Endothelial cell of umbilical vein (primary cell): ENCODE results near the gene SEC14L1. TPM values are rescaled to one million over a fixed set of nuclear protein-coding genes. Genes with fewer than 3 reads are reported as not detected.

ENCODE experiments used
- BruUV-seq: library from RNA; stranded (reverse); fragments of 400-500 nt; replicated peaks from 2 replicates; lab custom pipeline; 2021; lab: Mats Ljungman, UMichigan
- CTCF ChIA-PET: fragments of 300-600, 350-600 bp; sonication (Branson Sonifier 250); formaldehyde crosslinking; loops from one replicate; lab custom pipeline; 2021; ENCODE audit warnings: antibody characterized with exemption, inconsistent platforms; lab: Charles Lee
- POLR2A ChIA-PET: fragments of 300-600, 350-600 bp; sonication (Branson Sonifier 250); formaldehyde crosslinking; loops from one replicate; lab custom pipeline; 2021; ENCODE audit warnings: antibody characterized with exemption, inconsistent platforms; lab: Charles Lee
- DNase-seq: peaks from one replicate; pipeline ENCODE4 v3.0.0-alpha.2; 2011; ENCODE audit warnings: low read depth, low spot score
- FAIRE-seq: peaks from 2 replicates; lab custom pipeline; 2011; peaks lifted over from hg19 to GRCh38; lab: Jason Lieb, UNC
- H2AFZ ChIP-seq: 2 replicates; pipeline ENCODE4 v1.6.0; 2012; ENCODE audit warnings: low read depth, low read length, control low read depth, inconsistent platforms
- H3K27ac ChIP-seq: 2 replicates; pipeline ENCODE4 v1.5.1; 2011; ENCODE audit warnings: low read depth, mild to moderate bottlenecking, control low read depth, low read length, moderate library complexity; ENCODE audit not compliant: insufficient read depth
- H3K27me3 ChIP-seq, 2 experiments: 2 replicates each; pipeline versions ENCODE4 v1.6.0 to v1.6.1; 2011; ENCODE audit warnings: low read length in 2 of 2, mixed read lengths in 1 of 2; ENCODE audit not compliant: control insufficient read depth in 2 of 2, insufficient read depth in 2 of 2
- H3K36me3 ChIP-seq, 2 experiments: 2 replicates in 1 of 2; 3 replicates in 1 of 2; pipeline ENCODE4 v1.5.1; 2011; ENCODE audit warnings: low read length in 2 of 2, mild to moderate bottlenecking in 1 of 2, moderate library complexity in 1 of 2; ENCODE audit not compliant: control insufficient read depth in 2 of 2, insufficient read depth in 2 of 2; ENCODE audit errors: extremely low read depth in 1 of 2
- H3K4me1 ChIP-seq: 3 replicates; pipeline ENCODE4 v1.5.1; 2011; ENCODE audit warnings: mild to moderate bottlenecking, low read length; ENCODE audit not compliant: control insufficient read depth, insufficient read depth; ENCODE audit errors: extremely low read depth
- H3K4me2 ChIP-seq: 2 replicates; pipeline ENCODE4 v1.6.1; 2011; ENCODE audit warnings: low read length, control low read depth, mixed read lengths; ENCODE audit not compliant: insufficient read depth
- H3K4me3 ChIP-seq, 3 experiments: fragments of 200-600 bp in 1 of 3; sonication (generic), shearing (Covaris generic) in 1 of 3; replicated peaks in 1 of 3; 2 replicates each; pipeline ENCODE4 v1.5.1; 2011 to 2016; ENCODE audit warnings: control low read depth in 3 of 3, low read length in 3 of 3, mild to moderate bottlenecking in 2 of 3, inconsistent platforms in 1 of 3, low read depth in 1 of 3, moderate library complexity in 1 of 3; ENCODE audit not compliant: insufficient read depth in 1 of 3
- H3K79me2 ChIP-seq: 2 replicates; pipeline ENCODE4 v1.6.0; 2012; ENCODE audit warnings: low read length, inconsistent platforms; ENCODE audit not compliant: control insufficient read depth, insufficient read depth
- H3K9ac ChIP-seq: replicated peaks from 2 replicates; pipeline ENCODE3; 2011; ENCODE audit warnings: low read length, control low read depth; ENCODE audit not compliant: insufficient read depth; ENCODE audit errors: extremely low read depth
- H3K9me1 ChIP-seq: replicated peaks from 3 replicates; pipeline ENCODE4 v1.6.0; 2011; ENCODE audit warnings: mild to moderate bottlenecking, low read length; ENCODE audit not compliant: control insufficient read depth, insufficient read depth; ENCODE audit errors: extremely low read depth
- H3K9me3 ChIP-seq: replicated peaks from 2 replicates; pipeline ENCODE4 v1.5.1; 2012; ENCODE audit warnings: low read length, inconsistent platforms; ENCODE audit not compliant: control insufficient read depth, insufficient read depth
- H4K20me1 ChIP-seq: replicated peaks from 2 replicates; pipeline ENCODE3; 2011; ENCODE audit warnings: mild to moderate bottlenecking, low read length; ENCODE audit not compliant: control insufficient read depth, insufficient read depth; ENCODE audit errors: extremely low read depth
- GATA2 ChIP-seq: IDR thresholded peaks from 2 replicates; pipeline ENCODE4 v1.7.0; 2011; ENCODE audit warnings: low read depth, mild to moderate bottlenecking, moderate library complexity, mixed read lengths, low read length; ENCODE audit not compliant: insufficient read length, insufficient read depth
- JUN ChIP-seq: IDR thresholded peaks from 2 replicates; pipeline ENCODE4 v1.6.1; 2011; ENCODE audit warnings: borderline replicate concordance, low read depth; ENCODE audit not compliant: insufficient read length, insufficient read depth
- MAX ChIP-seq: IDR thresholded peaks from 2 replicates; pipeline ENCODE4 v1.6.1; 2011; ENCODE audit not compliant: insufficient read depth, insufficient read length
- MYC ChIP-seq: IDR thresholded peaks from one replicate; pipeline ENCODE4 v1.6.1; 2011; ENCODE audit warnings: mild to moderate bottlenecking, low read depth, low read length
- POLR2A ChIP-seq: IDR thresholded peaks from 2 replicates; pipeline ENCODE4 v1.6.1; 2012; ENCODE audit warnings: low read depth, mild to moderate bottlenecking, control low read depth, low read length
- POLR2AphosphoS5 ChIP-seq: IDR thresholded peaks from 2 replicates; pipeline ENCODE4 v1.6.1; 2012; ENCODE audit warnings: low read depth, mild to moderate bottlenecking, control low read depth, low read length, moderate library complexity; ENCODE audit not compliant: insufficient read depth
- dilution Hi-C: fragments of 300-500 bp; cut with MboI; formaldehyde crosslinking; loops from one replicate; pipeline ENCODE4 v1.15.0; 2019; ENCODE audit warnings: low sequenced_read_pairs; ENCODE audit not compliant: extremely low pct_ligation_motif_present
- intact Hi-C: fragments of 100-400 bp; cut with micrococcal nuclease; formaldehyde crosslinking; loops from one replicate; pipeline ENCODE4 v1.10.0; 2022
- polyA plus RNA-seq, 4 experiments: library from polyadenylated mRNA; depleted of rRNA in 3 of 4; stranded (reverse) in 3 of 4; unstranded in 1 of 4; fragments of >200 nt; gene quantifications; 2 replicates each; pipeline versions ENCODE4 v1.2.1 to v1.2.3, GENCODE V29; 2011 to 2012; ENCODE audit warnings: missing spikeins in 1 of 4
- total RNA-seq: library from RNA; stranded (reverse); gene quantifications from 2 replicates; pipeline ENCODE4 v1.2.3, GENCODE V29; 2021

Gene SEC14L1
- total and polyA plus RNA-seq, 2 donors (not counting 3 experiments of a cell fraction or from before 2014, with no cell fraction given): 215 to 631 TPM

GRCh38 chr17:77153472-77153871, 12.7 kb downstream of the SEC14L1 start:
- CTCF ChIA-PET: interaction anchor here (1.2 kb wide), 1 partner anchor 28 kb away, joined by 3 read pairs; no protein-coding TSS in a partner anchor
- no peak overlapping the region for H3K9ac ChIP-seq

GRCh38 chr17:77153999-77154586, 13.3 kb downstream of the SEC14L1 start:
- H3K9ac ChIP-seq: no peak overlapping the region
- peaks cover 21 to 28% of the 10 kb centered on the region in 2 experiments for H3K36me3 ChIP-seq
- POLR2A ChIA-PET: no interaction called here
- H4K20me1 ChIP-seq: peaks cover 12% of the 10 kb centered on the region
- CTCF ChIA-PET: interaction anchor here (1.0 to 1.2 kb wide), 2 partner anchors 8 to 29 kb away, joined by 3 read pairs; no protein-coding TSS in a partner anchor
- dilution Hi-C loops (no loop called here), intact Hi-C loops (no loop called here)
- H3K27me3 ChIP-seq: no peaks in the 10 kb centered on the region
- H3K4me2 ChIP-seq: no peak overlapping the region
- H3K4me3 ChIP-seq: no peak overlapping the region
- BruUV-seq: no TSS peak
- H3K9me3 ChIP-seq: no peaks in the 10 kb centered on the region
- H3K79me2 ChIP-seq: peaks cover 100% of the 10 kb centered on the region
- FAIRE-seq (no peak), DNase-seq (no peak)
- no peaks in the 10 kb centered on the region for H3K9me1 ChIP-seq
- peaks cover 49% of the 10 kb centered on the region for H3K4me1 ChIP-seq
- H2AFZ ChIP-seq: no peak overlapping the region
- no peak overlapping the region for H3K27ac ChIP-seq
- TF ChIP-seq JUN (no peak), POLR2AphosphoS5 (peak; percentile 50), POLR2A (no peak)

More at GRCh38 chr17:77153472-77153871, 12.7 kb downstream of the SEC14L1 start:
- Histone ChIP-seq H3K4me3 (no peak overlapping the region), H4K20me1 (peaks cover 12% of the 10 kb centered on the region), H3K9me3 (no peaks in the 10 kb centered on the region), H3K4me1 (peaks cover 55% of the 10 kb centered on the region), H3K9me1 (no peaks in the 10 kb centered on the region), H3K79me2 (peaks cover 100% of the 10 kb centered on the region), H2AFZ (no peak overlapping the region), H3K4me2 (no peak overlapping the region), H3K27ac (no peak overlapping the region), H3K27me3 (no peaks in the 10 kb centered on the region), H3K36me3 (peaks cover 27 to 31% of the 10 kb centered on the region in 2 experiments)
- POLR2A ChIA-PET: no interaction called here
- dilution Hi-C loops: no loop called here
- FAIRE-seq: no peak
- no peak for DNase-seq
- intact Hi-C loops: no loop called here
- TF ChIP-seq MAX (no peak), POLR2A (peak; percentile 26), MYC (no peak), GATA2 (no peak)
- no TSS peak for BruUV-seq
